OCI-LY1 (cell line): Measurements from ENCODE around the gene CRYBG1.
"Not testable (repeated sequence)": the region's sequence is repeated elsewhere in the genome, so short reads cannot be mapped to it uniquely, and the experiment has no call there.

Experiments used
- H2AFZ ChIP-seq: fragments of 200-600 bp; sonication (generic), shearing (Covaris generic); 2 replicates; pipeline ENCODE4 v1.6.0; 2014; ENCODE audit warnings: antibody characterized with exemption, mild to moderate bottlenecking, low read length
- H3F3A ChIP-seq: fragments of 200-600 bp; sonication (generic), shearing (Covaris generic); 2 replicates; pipeline ENCODE4 v1.6.0; 2014; ENCODE audit warnings: mild to moderate bottlenecking, antibody characterized with exemption, low read length, moderate library complexity; ENCODE audit not compliant: insufficient read depth
- H3K27ac ChIP-seq: fragments of 200-600 bp; sonication (generic); 2 replicates; pipeline ENCODE4 v1.5.1; 2014; ENCODE audit warnings: low read length, mixed run types, mild to moderate bottlenecking, low read depth; ENCODE audit not compliant: poor library complexity, severe bottlenecking
- H3K27me3 ChIP-seq: fragments of 200-600 bp; sonication (generic); 2 replicates; pipeline ENCODE4 v1.6.0; 2014; ENCODE audit warnings: antibody characterized with exemption, mild to moderate bottlenecking, low read length, moderate library complexity; ENCODE audit not compliant: insufficient read depth
- H3K36me3 ChIP-seq: fragments of 200-600 bp; sonication (generic); 2 replicates; pipeline ENCODE4 v1.6.1; 2014; ENCODE audit warnings: mild to moderate bottlenecking, antibody characterized with exemption, low read length, moderate library complexity, mixed read lengths; ENCODE audit not compliant: insufficient read depth
- H3K4me1 ChIP-seq: fragments of 200-600 bp; sonication (generic); 2 replicates; pipeline ENCODE4 v1.5.1; 2014; ENCODE audit warnings: mild to moderate bottlenecking, low read length, moderate library complexity; ENCODE audit not compliant: insufficient read depth, severe bottlenecking
- H3K4me2 ChIP-seq: fragments of 200-600 bp; sonication (generic), shearing (Covaris generic); 2 replicates; pipeline ENCODE4 v1.6.1; 2014; ENCODE audit warnings: low read length
- H3K4me3 ChIP-seq: fragments of 200-600 bp; sonication (generic); 2 replicates; pipeline ENCODE4 v1.5.1; 2014; ENCODE audit warnings: low read length, low read depth, mild to moderate bottlenecking, mixed read lengths; ENCODE audit not compliant: poor library complexity, severe bottlenecking
- H3K79me2 ChIP-seq: fragments of 200-600 bp; shearing (Covaris generic); 2 replicates; pipeline ENCODE4 v1.6.1; 2016; ENCODE audit warnings: mixed run types, low read length, mixed read lengths; ENCODE audit not compliant: insufficient read depth
- H3K9ac ChIP-seq: fragments of 200-600 bp; sonication (generic), shearing (Covaris generic); 2 replicates; pipeline ENCODE4 v1.6.1; 2014; ENCODE audit warnings: mild to moderate bottlenecking, low read length, mixed read lengths
- H3K9me2 ChIP-seq: fragments of 200-600 bp; sonication (generic), shearing (Covaris generic); 2 replicates; pipeline ENCODE4 v1.6.1; 2014; ENCODE audit warnings: low read depth, mild to moderate bottlenecking, low read length, mixed read lengths
- H3K9me3 ChIP-seq: fragments of 200-600 bp; shearing (Covaris generic); 2 replicates; pipeline ENCODE4 v1.6.1; 2014; ENCODE audit warnings: low read length, mixed read lengths
- H4K20me1 ChIP-seq: fragments of 200-600 bp; sonication (generic), shearing (Covaris generic); 2 replicates; pipeline ENCODE4 v1.6.0; 2016; ENCODE audit warnings: mild to moderate bottlenecking, low read length; ENCODE audit not compliant: insufficient read depth
- EZH2 ChIP-seq: fragments of 200-600 bp; sonication (generic), shearing (Covaris generic); IDR thresholded peaks from 2 replicates; pipeline ENCODE4 v1.8.0; 2017; ENCODE audit warnings: borderline replicate concordance, mixed run types, mild to moderate bottlenecking, antibody characterized with exemption, low read length, moderate library complexity, mixed read lengths
- TF ChIP-seq, protein P1 (sequence below): fragments of 200-600 bp; sonication (generic), shearing (Covaris generic); IDR thresholded peaks from 2 replicates; pipeline ENCODE4 v1.5.1; 2017; ENCODE audit warnings: mild to moderate bottlenecking, antibody characterized with exemption, low read length, moderate library complexity, mixed read lengths

Gene CRYBG1

DNA sequence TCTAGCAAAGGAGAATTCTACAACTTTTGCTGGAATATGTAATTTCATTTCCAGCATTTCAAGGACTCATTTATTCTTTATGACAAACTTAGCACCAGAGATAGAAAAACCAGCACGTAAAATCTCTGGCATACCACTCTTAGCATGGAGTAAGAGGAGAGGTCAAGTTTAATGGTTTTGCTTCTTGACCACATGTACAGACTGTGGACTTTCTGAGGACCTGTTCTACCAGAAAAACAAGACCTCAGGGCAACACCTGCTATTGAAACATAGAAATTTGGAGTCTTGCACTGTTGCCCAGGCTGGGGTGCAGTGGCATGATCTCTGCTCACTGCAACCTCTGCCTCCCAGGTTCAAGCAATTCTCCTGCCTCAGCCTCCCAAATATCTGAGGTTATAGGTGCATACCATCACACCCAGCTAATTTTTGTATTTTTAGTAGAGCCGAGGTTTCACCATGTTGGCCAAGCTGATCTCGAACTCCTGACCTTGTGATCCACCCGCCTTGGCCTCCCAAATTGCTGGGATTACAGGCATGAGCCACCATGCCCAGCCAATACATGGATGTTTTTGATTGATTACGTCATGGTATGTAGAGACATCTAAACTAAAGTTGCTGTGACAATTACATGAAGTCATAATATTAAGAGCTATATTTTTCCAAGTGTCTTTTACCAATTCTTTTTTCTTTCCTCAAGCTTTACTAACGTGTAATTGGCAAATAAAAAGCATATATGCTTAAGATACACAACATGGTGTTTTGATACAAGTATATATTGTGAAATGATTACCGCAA lies 36.1 kb downstream of the CRYBG1 start:
- Histone ChIP-seq H3K79me2 (no peaks in the 10 kb centered on the region), H4K20me1 (no peaks in the 10 kb centered on the region), H3F3A (no peaks in the 10 kb centered on the region), H3K27ac (no peak overlapping the region), H3K4me3 (no peak overlapping the region), H3K9me2 (no peaks in the 10 kb centered on the region), H3K27me3 (no peaks in the 10 kb centered on the region), H2AFZ (no peak overlapping the region), H3K9ac (no peak overlapping the region), H3K36me3 (no peaks in the 10 kb centered on the region), H3K9me3 (no peaks in the 10 kb centered on the region), H3K4me1 (no peaks in the 10 kb centered on the region), H3K4me2 (no peak overlapping the region)
- no peak for TF ChIP-seq EZH2
- TF ChIP-seq, protein P1, sequence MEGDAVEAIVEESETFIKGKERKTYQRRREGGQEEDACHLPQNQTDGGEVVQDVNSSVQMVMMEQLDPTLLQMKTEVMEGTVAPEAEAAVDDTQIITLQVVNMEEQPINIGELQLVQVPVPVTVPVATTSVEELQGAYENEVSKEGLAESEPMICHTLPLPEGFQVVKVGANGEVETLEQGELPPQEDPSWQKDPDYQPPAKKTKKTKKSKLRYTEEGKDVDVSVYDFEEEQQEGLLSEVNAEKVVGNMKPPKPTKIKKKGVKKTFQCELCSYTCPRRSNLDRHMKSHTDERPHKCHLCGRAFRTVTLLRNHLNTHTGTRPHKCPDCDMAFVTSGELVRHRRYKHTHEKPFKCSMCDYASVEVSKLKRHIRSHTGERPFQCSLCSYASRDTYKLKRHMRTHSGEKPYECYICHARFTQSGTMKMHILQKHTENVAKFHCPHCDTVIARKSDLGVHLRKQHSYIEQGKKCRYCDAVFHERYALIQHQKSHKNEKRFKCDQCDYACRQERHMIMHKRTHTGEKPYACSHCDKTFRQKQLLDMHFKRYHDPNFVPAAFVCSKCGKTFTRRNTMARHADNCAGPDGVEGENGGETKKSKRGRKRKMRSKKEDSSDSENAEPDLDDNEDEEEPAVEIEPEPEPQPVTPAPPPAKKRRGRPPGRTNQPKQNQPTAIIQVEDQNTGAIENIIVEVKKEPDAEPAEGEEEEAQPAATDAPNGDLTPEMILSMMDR = no peak

DNA sequence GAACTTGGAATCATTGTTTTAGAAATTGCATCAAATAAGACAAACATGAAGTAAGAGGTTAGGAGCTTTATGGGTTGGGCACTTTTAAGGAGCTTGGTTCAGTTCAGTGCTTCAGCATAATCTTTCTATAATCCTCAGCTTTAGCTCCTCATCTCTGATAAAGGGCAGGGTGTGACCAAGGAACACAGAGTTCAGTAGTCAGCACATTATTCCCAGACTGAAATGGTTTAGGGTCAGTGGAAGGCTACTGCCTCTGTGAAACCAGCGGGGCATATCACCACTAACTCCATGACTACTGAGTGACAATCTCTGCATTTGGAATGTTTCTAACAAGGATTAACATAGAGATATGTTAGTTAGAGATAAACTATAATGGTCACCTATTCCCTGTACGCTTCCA lies 36.9 kb downstream of the CRYBG1 start:
- no peak for TF ChIP-seq EZH2
- TF ChIP-seq, protein P1 = no peak

GRCh38 chr6:106398621-106399020 lies 38.1 kb downstream of the CRYBG1 start:
- Histone ChIP-seq H3K36me3 (no peaks in the 10 kb centered on the region), H3K79me2 (no peaks in the 10 kb centered on the region), H3F3A (no peaks in the 10 kb centered on the region), H3K4me1 (no peaks in the 10 kb centered on the region), H3K27me3 (no peaks in the 10 kb centered on the region; the same call in 1 of the 2 replicates), H3K4me3 (no peak overlapping the region), H2AFZ (no peak overlapping the region), H3K4me2 (no peak overlapping the region), H3K27ac (no peak overlapping the region), H4K20me1 (no peaks in the 10 kb centered on the region), H3K9ac (no peak overlapping the region), H3K9me3 (0 out of 2 replicates have a peak, but pooled peaks cover 2% of the 10 kb centered on the region), H3K9me2 (no peaks in the 10 kb centered on the region)
- TF ChIP-seq EZH2 = no peak
- TF ChIP-seq, protein P1 = no peak

More for the DNA sequence above, 36.9 kb downstream of the CRYBG1 start:
- Histone ChIP-seq H3K9ac (no peak overlapping the region), H3K27me3 (no peaks in the 10 kb centered on the region), H3K36me3 (no peaks in the 10 kb centered on the region), H3K79me2 (no peaks in the 10 kb centered on the region), H3K4me2 (no peak overlapping the region), H4K20me1 (no peaks in the 10 kb centered on the region), H3K4me1 (no peaks in the 10 kb centered on the region), H3K27ac (no peak overlapping the region), H3F3A (no peaks in the 10 kb centered on the region), H3K9me3 (no peaks in the 10 kb centered on the region), H2AFZ (no peak overlapping the region), H3K9me2 (no peaks in the 10 kb centered on the region), H3K4me3 (no peak overlapping the region)

- H3K27me3 ChIP-seq, H3F3A ChIP-seq, H4K20me1 ChIP-seq, H3K79me2 ChIP-seq, H3K9me3 ChIP-seq, H3K4me1 ChIP-seq, H3K36me3 ChIP-seq, H3K9me2 ChIP-seq, H3K4me3 ChIP-seq, H3K27ac ChIP-seq, H2AFZ ChIP-seq, H3K9ac ChIP-seq, H3K4me2 ChIP-seq: not testable (repeated sequence)
Observed at GRCh38 chr6:106405044-106405443, 44.5 kb downstream of the CRYBG1 start.
